ENCODE measurements around the gene FGD5. TPM values are rescaled to one million over a fixed set of nuclear protein-coding genes. Genes with fewer than 3 reads are reported as not detected.
A peak's percentile ranks its signal among the peaks of the same experiment; 100 is the strongest.

The FGD5 gene
- polyA plus RNA-seq, 3 donors from 2014 or later = not detected

DNA sequence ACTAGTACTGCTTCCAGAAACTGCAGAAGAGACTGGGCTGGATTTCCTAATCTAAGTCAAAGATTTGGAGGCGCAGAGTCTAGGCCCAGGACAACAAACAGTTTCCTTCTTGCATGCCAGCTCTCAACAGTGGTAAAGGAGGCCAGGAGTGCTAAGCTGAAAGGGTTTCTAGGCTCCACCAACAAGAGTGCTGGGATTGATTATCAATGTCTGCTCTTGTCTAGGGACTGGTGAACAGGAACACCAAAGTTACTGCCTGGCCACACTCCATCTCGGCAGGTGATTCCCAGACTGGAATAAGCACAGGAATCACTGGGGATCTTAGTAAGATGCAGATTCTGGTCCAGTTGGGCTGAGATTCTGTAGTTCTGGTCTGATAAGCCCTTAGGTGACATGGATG is 22.8 kb upstream of the FGD5 start:
- H3K27me3 Mint-ChIP-seq (ENCODE audit: low read depth in 3 of 3) = peaks cover 2 to 6% (median 3%) of the 10 kb centered on the region in 3 donors
- no peaks in the 10 kb centered on the region for H3K4me1 Mint-ChIP-seq
- H3K36me3 Mint-ChIP-seq = no peaks in the 10 kb centered on the region
- H3K9me3 Mint-ChIP-seq = no peaks in the 10 kb centered on the region
- no peak overlapping the region for H3K27ac Mint-ChIP-seq
- no peak for DNase-seq
- H3K4me3 Mint-ChIP-seq = no peak overlapping the region

DNA sequence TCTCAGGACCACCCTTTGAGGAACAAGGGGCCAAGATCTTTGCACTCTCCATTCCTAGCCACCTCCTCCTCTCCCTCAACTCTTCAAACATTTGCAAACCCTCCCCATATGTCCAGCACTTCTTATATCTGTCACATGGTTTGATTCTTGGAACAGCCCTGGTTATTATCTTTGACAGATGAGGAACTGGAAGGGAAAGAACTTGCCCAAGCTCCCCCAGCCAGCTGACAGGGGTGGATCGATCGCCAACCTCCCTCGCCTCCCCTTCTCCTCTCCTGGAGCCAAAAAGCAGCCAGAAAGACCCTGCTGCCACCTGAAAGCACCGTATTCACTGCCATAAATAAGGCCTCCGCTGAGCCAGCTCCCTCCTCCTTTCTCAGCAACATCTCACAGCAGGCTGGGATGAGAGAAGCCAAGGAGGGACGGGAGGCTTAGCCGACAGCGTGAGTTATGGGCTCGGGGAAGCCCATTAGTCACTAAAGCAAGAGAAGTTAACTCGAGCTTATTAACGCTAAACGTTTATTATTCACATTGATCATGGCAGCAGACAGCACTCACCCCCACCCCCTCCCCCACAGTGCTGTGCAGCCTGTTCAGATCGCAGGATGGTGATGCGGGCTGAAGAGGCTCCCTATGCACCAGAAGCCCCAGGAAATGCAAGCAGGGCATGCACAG is 22.2 kb upstream of the FGD5 start:
- Mint-ChIP-seq H3K9me3 (no peaks in the 10 kb centered on the region), H3K36me3 (no peaks in the 10 kb centered on the region), H3K4me1 (no peaks in the 10 kb centered on the region), H3K4me3 (no peak overlapping the region), H3K27me3 (ENCODE audit: low read depth in 3 of 3) (peaks cover under 1 to 3% (median 2%) of the 10 kb centered on the region in 3 donors), H3K27ac (no peak overlapping the region)
- no peak for DNase-seq

DNA sequence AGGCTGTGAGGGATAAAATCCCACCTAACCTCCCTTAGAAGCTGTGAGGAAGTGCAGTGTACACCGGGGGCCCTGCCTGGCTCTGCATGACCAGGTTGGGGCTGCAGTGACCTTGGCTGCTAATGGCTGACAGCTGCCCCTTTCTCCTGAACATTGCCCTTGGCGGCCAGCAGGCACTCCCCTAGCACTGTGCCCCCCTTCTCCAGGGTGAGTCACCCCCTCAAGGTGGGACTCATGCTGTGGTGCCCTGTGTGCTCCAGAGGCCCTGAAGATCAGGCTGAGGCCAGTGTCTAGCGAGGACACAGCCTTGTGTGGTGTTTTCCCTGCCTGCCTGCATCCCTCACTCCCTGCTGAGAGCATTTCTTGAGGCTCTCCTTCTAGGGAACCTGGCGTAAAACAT is 21.0 kb upstream of the FGD5 start:
- no peak overlapping the region for H3K27ac Mint-ChIP-seq
- H3K4me1 Mint-ChIP-seq = no peaks in the 10 kb centered on the region
- peaks cover 0 to 3% (median 2%) of the 10 kb centered on the region in 3 donors for H3K27me3 Mint-ChIP-seq (ENCODE audit: low read depth in 3 of 3)
- DNase-seq = no peak
- no peaks in the 10 kb centered on the region for H3K9me3 Mint-ChIP-seq
- H3K36me3 Mint-ChIP-seq = no peaks in the 10 kb centered on the region
- no peak overlapping the region for H3K4me3 Mint-ChIP-seq

DNA sequence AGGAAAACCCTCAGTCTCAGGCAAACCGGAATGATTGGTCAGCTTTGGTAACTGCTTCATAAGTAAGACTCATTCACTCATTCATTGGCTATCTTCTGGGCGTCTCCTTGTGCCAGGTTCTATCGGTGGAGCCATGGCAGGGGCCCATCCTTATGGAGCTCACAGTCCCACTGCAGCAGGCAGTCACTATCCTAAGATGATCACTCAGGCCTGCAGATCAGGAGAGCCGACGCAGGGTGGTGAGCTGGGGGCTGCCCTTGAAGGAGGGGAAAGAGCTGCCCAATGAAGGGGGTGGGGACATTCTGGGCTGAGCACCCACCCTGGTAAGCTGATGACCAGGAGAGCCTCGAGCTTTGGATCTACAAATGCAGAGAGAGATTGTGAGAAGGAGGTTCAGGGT is 20.5 kb upstream of the FGD5 start:
- Mint-ChIP-seq H3K9me3 (no peaks in the 10 kb centered on the region), H3K27me3 (ENCODE audit: low read depth in 3 of 3) (peaks cover 0 to 5% (median 3%) of the 10 kb centered on the region in 3 donors), H3K4me1 (no peaks in the 10 kb centered on the region), H3K27ac (no peak overlapping the region), H3K4me3 (no peak overlapping the region), H3K36me3 (no peaks in the 10 kb centered on the region)
- no peak for DNase-seq

DNA sequence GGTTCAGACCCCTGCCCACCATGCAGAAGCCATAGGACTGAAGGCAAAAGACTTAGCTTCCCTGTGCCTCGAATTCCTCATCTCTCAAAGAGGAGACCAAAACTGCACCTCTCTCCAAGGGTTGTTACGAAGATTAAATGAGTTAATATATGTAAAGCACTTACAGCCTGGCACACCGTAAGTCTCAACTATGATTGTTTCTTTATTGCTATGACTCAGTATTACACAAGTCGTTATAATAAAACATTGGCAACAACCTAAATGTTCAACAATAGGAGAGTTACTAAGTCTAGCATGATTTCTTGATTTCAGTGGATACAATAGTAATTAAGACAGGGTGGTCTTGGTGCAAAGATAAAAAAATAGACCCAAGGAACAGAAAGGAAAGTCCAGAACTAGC is 19.6 kb upstream of the FGD5 start:
- Mint-ChIP-seq H3K4me3 (no peak overlapping the region), H3K27me3 (ENCODE audit: low read depth in 3 of 3) (peaks cover 0 to 5% (median 5%) of the 10 kb centered on the region in 3 donors), H3K27ac (no peak overlapping the region), H3K4me1 (no peaks in the 10 kb centered on the region), H3K9me3 (no peaks in the 10 kb centered on the region), H3K36me3 (no peaks in the 10 kb centered on the region)
- DNase-seq = no peak

DNA sequence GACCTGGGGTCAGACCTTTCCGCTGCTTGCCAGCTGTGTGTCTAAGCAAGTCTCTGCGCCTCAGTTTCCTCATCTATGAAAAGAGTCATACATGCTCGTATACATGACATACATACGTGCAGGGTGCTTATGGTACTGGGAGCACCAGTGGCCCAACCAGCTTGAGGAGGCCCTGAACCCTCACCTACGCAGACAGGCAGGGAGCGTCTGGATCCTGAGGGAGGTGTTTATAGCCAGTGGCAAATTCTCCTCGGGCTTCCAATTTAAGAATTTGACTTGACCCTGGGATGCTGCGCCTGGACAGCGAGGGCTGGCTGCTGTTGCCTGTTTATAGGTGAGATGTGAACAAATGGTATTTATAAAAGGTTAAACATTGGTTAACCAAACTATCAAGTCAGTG is 17.7 kb upstream of the FGD5 start:
- H3K27me3 Mint-ChIP-seq (ENCODE audit: low read depth in 3 of 3) = peaks cover under 1 to 6% (median 5%) of the 10 kb centered on the region in 3 donors
- no peaks in the 10 kb centered on the region for H3K9me3 Mint-ChIP-seq
- no peak overlapping the region for H3K4me3 Mint-ChIP-seq
- H3K4me1 Mint-ChIP-seq = no peaks in the 10 kb centered on the region
- no peak for DNase-seq
- H3K36me3 Mint-ChIP-seq = no peaks in the 10 kb centered on the region
- peak overlapping the region in 1 of 6 donors; percentile 2 for H3K27ac Mint-ChIP-seq

DNA sequence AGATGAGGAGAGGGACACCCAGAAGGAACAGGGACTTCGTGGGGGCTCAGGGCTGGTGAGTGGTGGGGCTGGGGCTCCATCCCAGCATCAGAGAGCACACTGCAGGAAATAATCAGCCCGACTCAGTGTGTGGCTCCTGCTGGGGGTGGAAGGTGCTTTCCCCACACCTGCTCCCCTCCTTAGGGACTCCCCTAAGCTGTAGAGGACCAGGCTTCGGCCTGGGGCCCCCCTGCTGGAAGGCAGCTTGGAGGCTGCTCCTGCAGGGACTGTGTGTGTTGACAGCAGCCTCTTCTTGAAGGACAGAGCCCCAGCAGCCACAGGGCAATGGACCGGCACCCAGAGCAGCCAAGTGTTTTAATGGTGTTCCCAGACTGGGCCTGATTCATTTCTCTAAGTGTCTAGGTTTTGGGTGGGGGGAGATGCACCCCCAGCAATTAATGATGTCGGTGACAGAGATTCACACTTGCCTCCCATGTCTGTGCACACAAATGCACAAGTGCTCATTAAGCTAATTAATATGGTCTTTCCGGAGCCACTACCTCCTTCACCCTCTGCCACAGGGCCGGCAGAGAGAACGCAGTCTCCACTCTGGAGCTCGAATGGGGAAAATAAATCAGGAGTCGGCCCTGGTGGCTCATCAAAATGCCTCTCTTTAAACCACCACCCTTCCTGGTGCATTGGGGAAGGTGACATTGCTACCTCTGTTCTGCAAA is 16.9 kb upstream of the FGD5 start:
- Mint-ChIP-seq H3K36me3 (no peaks in the 10 kb centered on the region), H3K4me1 (no peaks in the 10 kb centered on the region), H3K27me3 (ENCODE audit: low read depth in 3 of 3) (peaks cover 2 to 7% (median 5%) of the 10 kb centered on the region in 3 donors), H3K4me3 (no peak overlapping the region), H3K27ac (no peak overlapping the region), H3K9me3 (no peaks in the 10 kb centered on the region)
- DNase-seq = no peak

DNA sequence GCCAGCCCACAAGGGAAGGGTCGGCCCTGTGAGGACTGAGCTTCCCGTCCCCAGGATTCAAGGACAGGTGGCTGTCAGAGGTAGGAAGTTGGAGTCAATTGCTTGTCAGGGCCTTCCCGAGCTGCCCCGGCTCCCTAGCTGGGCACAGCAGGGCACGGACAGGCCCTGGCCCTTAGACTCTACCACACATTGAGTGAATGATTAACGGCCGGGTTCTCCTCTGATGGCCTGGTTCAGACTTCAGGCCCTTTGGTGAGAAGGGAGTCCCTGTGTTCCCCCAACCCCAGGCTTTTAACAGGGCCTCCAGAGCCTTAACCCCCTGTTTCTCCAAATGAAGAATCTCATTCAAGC is 16.4 kb upstream of the FGD5 start:
- Mint-ChIP-seq H3K36me3 (no peaks in the 10 kb centered on the region), H3K27me3 (ENCODE audit: low read depth in 3 of 3) (peaks cover 2 to 10% (median 8%) of the 10 kb centered on the region in 3 donors), H3K27ac (no peak overlapping the region), H3K4me1 (no peaks in the 10 kb centered on the region), H3K9me3 (no peaks in the 10 kb centered on the region), H3K4me3 (no peak overlapping the region)
- DNase-seq = no peak

DNA sequence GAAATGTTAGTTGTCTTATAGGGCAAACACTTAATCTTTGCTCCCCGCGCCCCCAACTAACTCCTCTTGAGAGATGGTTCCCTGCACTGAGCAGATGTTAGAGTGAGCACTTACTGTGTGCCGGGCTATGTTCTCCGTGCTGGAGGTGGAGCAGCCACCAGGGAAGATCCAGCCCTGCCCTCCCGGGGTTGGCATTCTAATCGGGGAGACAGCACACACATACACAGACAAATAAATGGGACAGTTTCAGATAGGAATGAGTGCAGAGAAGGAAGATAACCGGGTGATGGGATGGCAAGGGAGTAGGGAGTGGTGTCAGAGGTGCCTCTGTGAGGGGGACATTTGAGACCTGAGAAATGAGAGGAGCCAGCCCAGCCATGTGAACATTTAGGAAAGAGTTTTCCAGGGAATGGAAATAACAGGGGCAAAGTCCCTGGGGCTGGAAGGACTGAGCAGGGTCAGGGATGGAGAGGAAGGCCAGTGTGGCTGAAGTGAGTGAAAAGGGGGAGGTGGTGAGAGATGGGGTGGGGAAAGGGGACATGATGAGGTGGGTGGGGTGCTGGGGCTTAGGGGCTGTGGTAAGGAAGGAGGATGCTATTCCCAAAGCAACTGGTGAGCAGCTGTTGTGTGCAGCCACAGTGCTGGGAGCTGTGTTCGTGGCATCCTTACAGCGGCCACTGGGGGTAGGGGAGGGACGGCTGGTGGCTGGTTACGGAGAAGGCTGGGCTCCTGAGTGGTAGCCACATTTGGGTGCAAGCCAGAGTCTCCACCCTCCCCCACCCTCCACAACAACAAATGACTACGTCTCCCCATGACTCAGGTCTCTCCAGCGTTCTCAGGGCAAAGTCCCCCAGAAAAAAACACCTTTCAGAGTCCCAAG is 15.4 kb upstream of the FGD5 start:
- no peaks in the 10 kb centered on the region for H3K9me3 Mint-ChIP-seq
- no peak for DNase-seq
- H3K4me1 Mint-ChIP-seq = no peaks in the 10 kb centered on the region
- H3K36me3 Mint-ChIP-seq = no peaks in the 10 kb centered on the region
- peaks cover 2 to 10% (median 8%) of the 10 kb centered on the region in 3 donors for H3K27me3 Mint-ChIP-seq (ENCODE audit: low read depth in 3 of 3)
- no peak overlapping the region for H3K27ac Mint-ChIP-seq
- no peak overlapping the region for H3K4me3 Mint-ChIP-seq

DNA sequence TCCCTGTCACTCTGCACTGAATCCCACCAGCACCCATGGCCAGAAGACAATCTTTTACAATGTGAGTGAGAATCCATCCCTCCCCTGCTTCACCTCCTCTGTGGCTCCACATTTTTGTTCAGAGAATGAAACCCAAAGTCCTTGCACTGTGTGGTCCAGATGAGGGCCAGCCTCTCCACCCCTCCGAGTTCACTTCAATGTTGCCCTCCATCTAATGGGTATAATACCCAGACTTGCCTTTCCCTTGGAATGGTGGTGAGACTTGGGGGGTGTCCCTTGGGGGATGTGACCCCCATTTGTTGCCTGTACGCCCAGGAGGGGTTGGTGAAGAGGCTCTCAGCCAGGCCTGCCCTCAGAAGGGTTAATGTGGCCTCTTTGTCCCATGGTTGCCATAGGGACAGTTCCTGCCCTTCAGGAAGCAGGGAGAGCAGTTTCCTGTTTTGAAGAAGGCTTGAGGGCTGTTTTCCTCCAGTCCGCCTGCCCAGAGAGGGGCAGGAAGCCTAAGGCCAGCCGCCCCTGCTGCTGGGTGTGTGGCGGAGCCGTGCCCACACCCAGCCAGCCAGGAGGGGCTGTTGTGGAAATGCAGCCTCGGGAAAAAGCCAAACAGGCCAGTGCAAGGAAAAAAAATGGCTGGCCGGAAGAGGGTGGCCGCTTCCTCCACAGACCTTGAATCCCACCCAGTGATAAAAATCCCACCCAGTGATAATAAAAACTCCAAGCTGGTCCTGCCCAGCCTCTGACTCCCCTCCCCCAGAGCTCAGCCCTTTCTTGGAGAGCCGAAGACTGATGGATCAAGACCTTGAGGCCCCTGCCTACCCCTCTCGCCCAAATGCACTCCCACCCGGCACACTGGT is 14.6 kb upstream of the FGD5 start:
- no peak overlapping the region for H3K27ac Mint-ChIP-seq
- H3K36me3 Mint-ChIP-seq = no peaks in the 10 kb centered on the region
- DNase-seq = no peak
- H3K27me3 Mint-ChIP-seq (ENCODE audit: low read depth in 3 of 3) = peaks cover 6 to 12% (median 10%) of the 10 kb centered on the region in 3 donors
- no peaks in the 10 kb centered on the region for H3K9me3 Mint-ChIP-seq
- H3K4me1 Mint-ChIP-seq = no peaks in the 10 kb centered on the region
- H3K4me3 Mint-ChIP-seq = no peak overlapping the region

DNA sequence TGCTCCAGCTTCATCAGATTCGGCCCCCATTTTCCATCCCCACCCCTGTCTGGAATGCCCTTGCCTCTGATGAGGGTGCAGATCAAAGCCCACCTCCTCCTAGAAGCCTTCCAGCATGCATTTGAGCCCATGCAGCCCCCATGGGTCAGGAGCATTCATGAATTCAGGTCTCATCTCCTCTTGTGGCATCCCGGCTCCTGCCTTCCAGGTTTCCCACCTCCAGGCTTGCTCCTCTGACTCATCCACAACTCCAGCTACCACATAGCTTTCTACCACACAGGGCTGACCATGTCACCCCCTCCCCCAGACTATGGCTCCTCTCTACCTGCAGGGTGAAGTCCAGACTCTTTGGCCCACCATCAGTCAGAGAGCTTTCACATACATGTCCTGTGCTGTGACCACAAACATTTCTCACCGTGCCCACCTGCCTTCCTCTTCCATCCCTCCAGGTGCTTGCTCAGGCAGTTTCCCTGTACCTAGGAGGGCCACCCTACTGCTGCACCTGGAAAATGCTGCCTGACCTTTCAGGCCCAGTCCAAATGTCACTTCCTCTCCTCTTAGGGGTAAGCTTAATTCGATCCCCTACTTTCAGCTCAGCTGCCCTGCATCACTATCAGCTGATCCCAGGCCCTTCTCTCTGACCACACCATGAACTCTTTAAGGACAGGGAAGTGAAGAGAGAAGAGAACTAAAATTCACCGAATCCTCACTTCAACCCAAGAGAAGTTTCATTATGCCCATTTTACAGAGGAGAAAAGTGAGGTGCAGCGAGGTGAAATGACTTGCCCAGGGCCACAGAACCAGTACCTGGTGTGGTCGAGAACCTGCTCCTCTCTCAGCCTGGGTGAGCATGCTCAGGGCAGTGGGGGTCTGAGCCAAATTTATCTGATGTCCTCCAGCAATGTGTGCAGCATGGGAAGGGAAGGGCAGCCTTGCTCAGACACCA is 13.7 kb upstream of the FGD5 start:
- Mint-ChIP-seq H3K27me3 (ENCODE audit: low read depth in 3 of 3) (peaks cover 6 to 13% (median 13%) of the 10 kb centered on the region in 3 donors), H3K4me1 (no peaks in the 10 kb centered on the region), H3K36me3 (no peaks in the 10 kb centered on the region), H3K27ac (no peak overlapping the region), H3K4me3 (no peak overlapping the region), H3K9me3 (no peaks in the 10 kb centered on the region)
- DNase-seq = no peak

DNA sequence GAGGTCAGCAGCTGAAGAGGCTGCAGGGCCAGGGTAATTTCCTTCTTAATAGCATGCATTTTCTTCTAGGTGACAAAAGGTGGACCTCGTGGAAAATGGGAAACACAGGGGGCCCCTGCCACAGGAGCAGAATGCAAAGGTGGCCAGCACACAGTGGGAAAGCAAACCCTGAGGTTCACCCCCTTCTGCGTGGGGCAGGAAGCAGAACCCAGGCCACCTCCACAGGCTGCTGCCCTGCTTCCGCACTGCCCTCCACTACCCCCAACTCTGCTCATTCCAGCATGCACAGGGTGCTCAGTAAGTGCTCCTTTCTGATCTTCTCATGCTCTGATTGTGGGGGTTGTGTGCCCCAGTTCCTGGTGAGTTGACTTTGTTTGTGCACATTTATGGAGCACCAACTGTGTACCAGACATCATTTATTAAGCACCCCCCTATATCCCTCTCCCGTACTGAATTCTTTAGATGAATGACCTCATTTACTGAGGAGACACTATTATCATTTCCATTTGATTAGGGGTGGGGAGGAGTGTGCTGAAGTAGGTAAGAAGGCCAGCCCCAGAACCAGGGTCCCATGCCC is 12.7 kb upstream of the FGD5 start:
- no peak for DNase-seq
- Mint-ChIP-seq H3K4me1 (no peaks in the 10 kb centered on the region), H3K9me3 (no peaks in the 10 kb centered on the region), H3K4me3 (no peak overlapping the region), H3K27me3 (ENCODE audit: low read depth in 3 of 3) (peaks cover 6 to 14% (median 13%) of the 10 kb centered on the region in 3 donors), H3K27ac (no peak overlapping the region), H3K36me3 (no peaks in the 10 kb centered on the region)

All from immature natural killer cell (primary cell).